Measurements from ENCODE around the gene KCNK3.

The KCNK3 gene

DNA sequence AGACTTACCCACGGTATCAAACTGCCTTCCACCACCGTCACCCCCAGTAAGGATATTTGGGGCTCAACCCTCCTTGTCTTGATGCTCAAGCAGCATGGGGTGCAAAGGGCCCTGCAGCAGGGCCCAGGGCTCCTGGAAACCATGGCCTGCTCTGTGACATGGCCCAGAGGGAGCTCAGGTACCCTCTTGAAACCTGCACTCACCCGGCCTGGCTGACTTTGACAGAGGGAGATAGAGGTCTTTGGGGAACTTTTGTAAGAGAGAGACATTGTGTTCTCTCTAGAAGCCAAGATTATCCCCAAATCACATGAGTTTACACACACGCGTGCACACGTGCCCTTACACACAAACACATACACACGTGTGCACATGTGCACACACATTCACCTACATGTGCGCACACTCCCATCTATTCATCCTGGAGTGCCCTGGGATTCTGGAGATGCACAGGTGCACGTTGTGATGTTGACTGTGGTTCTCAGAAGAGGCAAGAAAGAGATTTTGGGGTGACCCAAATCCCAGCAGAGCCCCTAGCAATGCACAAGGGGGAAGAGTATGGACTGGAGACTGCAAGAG lies 19.6 kb upstream of the KCNK3 start:
- Mint-ChIP-seq H3K9me3 (no peaks in the 10 kb centered on the region), H3K36me3 (ENCODE audit: low read depth) (no peaks in the 10 kb centered on the region), H3K4me1 (ENCODE audit: low read depth) (no peaks in the 10 kb centered on the region), H3K27me3 (ENCODE audit: low read depth) (no peaks in the 10 kb centered on the region), H3K27ac (no peak overlapping the region), H3K4me3 (no peak overlapping the region)

GRCh38 chr2:26674002-26674751 lies 18.3 kb upstream of the KCNK3 start:
- peaks cover 12% of the 10 kb centered on the region for H3K27me3 Mint-ChIP-seq (ENCODE audit: low read depth)
- H3K36me3 Mint-ChIP-seq (ENCODE audit: low read depth), result no peaks in the 10 kb centered on the region
- no peak overlapping the region for H3K27ac Mint-ChIP-seq
- H3K4me1 Mint-ChIP-seq (ENCODE audit: low read depth), result no peaks in the 10 kb centered on the region
- no peak overlapping the region for H3K4me3 Mint-ChIP-seq
- no peaks in the 10 kb centered on the region for H3K9me3 Mint-ChIP-seq

DNA sequence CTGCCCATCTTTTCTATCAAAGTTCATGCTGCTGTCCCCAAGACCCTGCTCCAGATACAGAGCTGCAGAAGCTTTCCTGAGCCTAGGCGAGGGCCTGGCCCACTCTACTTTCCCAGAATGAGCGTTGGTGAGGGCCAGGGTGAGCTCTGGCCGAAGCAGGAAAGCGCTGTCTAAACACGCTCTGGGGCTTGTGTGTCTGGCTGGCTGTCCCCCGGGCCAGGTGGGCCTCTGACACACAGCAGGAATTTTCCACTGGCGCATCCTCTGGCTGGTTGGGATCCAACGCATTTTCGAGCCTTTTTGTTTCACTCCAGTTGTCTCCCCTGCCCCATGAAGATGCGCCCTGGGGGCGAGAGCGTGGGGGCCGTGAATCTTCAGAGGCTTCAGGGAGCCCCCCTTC lies 17.8 kb upstream of the KCNK3 start:
- no peaks in the 10 kb centered on the region for H3K9me3 Mint-ChIP-seq

GRCh38 chr2:26675651-26676255 lies 16.8 kb upstream of the KCNK3 start:
- Mint-ChIP-seq H3K27ac (no peak overlapping the region), H3K9me3 (no peaks in the 10 kb centered on the region), H3K4me1 (ENCODE audit: low read depth) (no peaks in the 10 kb centered on the region), H3K36me3 (ENCODE audit: low read depth) (no peaks in the 10 kb centered on the region), H3K27me3 (ENCODE audit: low read depth) (peaks cover 14% of the 10 kb centered on the region), H3K4me3 (no peak overlapping the region)

More for the DNA sequence above, 17.8 kb upstream of the KCNK3 start:
- Mint-ChIP-seq H3K4me3 (no peak overlapping the region), H3K27ac (no peak overlapping the region), H3K36me3 (ENCODE audit: low read depth) (no peaks in the 10 kb centered on the region), H3K27me3 (ENCODE audit: low read depth) (peaks cover 14% of the 10 kb centered on the region), H3K4me1 (ENCODE audit: low read depth) (no peaks in the 10 kb centered on the region)

- Mint-ChIP-seq H3K4me3 (no peak overlapping the region), H3K27ac (no peak overlapping the region), H3K4me1 (ENCODE audit: low read depth) (no peaks in the 10 kb centered on the region), H3K27me3 (ENCODE audit: low read depth) (peaks cover 20% of the 10 kb centered on the region), H3K9me3 (no peaks in the 10 kb centered on the region), H3K36me3 (ENCODE audit: low read depth) (no peaks in the 10 kb centered on the region)
Observed at GRCh38 chr2:26678035-26678434, 14.5 kb upstream of the KCNK3 start.

GRCh38 chr2:26679867-26680266 lies 12.7 kb upstream of the KCNK3 start:
- no peaks in the 10 kb centered on the region for H3K36me3 Mint-ChIP-seq (ENCODE audit: low read depth)
- no peak overlapping the region for H3K27ac Mint-ChIP-seq
- H3K9me3 Mint-ChIP-seq, result no peaks in the 10 kb centered on the region
- peaks cover 20% of the 10 kb centered on the region for H3K27me3 Mint-ChIP-seq (ENCODE audit: low read depth)
- H3K4me1 Mint-ChIP-seq (ENCODE audit: low read depth), result no peaks in the 10 kb centered on the region
- H3K4me3 Mint-ChIP-seq, result no peak overlapping the region

DNA sequence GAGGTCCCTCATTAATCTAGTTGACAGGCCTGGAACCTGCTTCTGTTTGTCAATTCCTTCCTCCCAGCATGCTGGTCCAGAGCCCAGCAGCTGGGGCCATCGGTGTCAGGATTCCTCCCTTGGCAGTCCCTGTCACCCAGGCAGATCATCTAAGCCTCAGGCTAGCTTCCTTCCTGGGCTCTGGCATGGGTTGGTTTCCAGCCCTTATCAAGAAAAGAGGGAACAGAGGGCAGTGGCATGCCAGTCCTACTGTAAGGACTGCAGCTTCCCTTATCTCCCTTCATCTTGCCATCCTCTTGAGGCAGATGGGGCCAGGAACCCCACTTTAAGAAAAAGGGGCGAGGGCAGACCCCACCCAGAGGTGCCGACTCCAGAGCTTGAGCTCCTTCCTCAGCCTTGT lies 10.9 kb upstream of the KCNK3 start:
- Mint-ChIP-seq H3K27ac (no peak overlapping the region), H3K36me3 (ENCODE audit: low read depth) (no peaks in the 10 kb centered on the region)

GRCh38 chr2:26682155-26682554 lies 10.4 kb upstream of the KCNK3 start:
- Mint-ChIP-seq H3K27me3 (ENCODE audit: low read depth) (peaks cover 37% of the 10 kb centered on the region), H3K9me3 (no peaks in the 10 kb centered on the region), H3K36me3 (ENCODE audit: low read depth) (no peaks in the 10 kb centered on the region), H3K4me1 (ENCODE audit: low read depth) (no peaks in the 10 kb centered on the region), H3K4me3 (no peak overlapping the region), H3K27ac (no peak overlapping the region)

More for the DNA sequence above, 10.9 kb upstream of the KCNK3 start:
- Mint-ChIP-seq H3K9me3 (no peaks in the 10 kb centered on the region), H3K4me1 (ENCODE audit: low read depth) (no peaks in the 10 kb centered on the region), H3K27me3 (ENCODE audit: low read depth) (peaks cover 32% of the 10 kb centered on the region), H3K4me3 (no peak overlapping the region)

DNA sequence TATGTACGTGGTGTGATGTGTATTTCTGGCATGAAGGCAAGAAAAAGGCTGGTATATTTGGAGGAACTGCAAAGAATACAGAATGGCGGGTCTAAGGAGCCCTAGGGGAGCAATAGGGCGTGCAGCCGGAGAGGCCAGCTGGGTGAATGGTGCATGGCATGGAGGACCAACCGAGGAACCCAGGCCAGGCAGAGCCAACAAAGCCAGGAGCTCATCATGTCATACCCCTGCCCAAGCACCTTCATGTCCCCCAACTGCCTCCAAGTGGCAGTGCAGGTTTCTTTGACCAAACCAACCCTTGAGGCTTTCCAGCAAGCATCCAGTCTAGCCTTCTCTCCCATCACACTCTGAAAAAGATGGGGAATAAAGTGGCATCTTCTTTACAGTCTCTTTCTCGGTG lies 8.9 kb upstream of the KCNK3 start:
- H3K4me1 Mint-ChIP-seq (ENCODE audit: low read depth), result no peaks in the 10 kb centered on the region
- H3K27me3 Mint-ChIP-seq (ENCODE audit: low read depth), result peaks cover 37% of the 10 kb centered on the region
- no peaks in the 10 kb centered on the region for H3K36me3 Mint-ChIP-seq (ENCODE audit: low read depth)
- H3K27ac Mint-ChIP-seq, result no peak overlapping the region
- no peaks in the 10 kb centered on the region for H3K9me3 Mint-ChIP-seq
- H3K4me3 Mint-ChIP-seq, result no peak overlapping the region

GRCh38 chr2:26685341-26685740 lies 7.2 kb upstream of the KCNK3 start:
- Mint-ChIP-seq H3K9me3 (no peaks in the 10 kb centered on the region), H3K27ac (no peak overlapping the region), H3K4me1 (ENCODE audit: low read depth) (no peaks in the 10 kb centered on the region), H3K27me3 (ENCODE audit: low read depth) (peaks cover 42% of the 10 kb centered on the region), H3K36me3 (ENCODE audit: low read depth) (no peaks in the 10 kb centered on the region), H3K4me3 (no peak overlapping the region)

GRCh38 chr2:26685989-26686839 lies 6.3 kb upstream of the KCNK3 start:
- Mint-ChIP-seq H3K4me3 (no peak overlapping the region), H3K36me3 (ENCODE audit: low read depth) (no peaks in the 10 kb centered on the region), H3K27me3 (ENCODE audit: low read depth) (peaks cover 48% of the 10 kb centered on the region), H3K27ac (no peak overlapping the region), H3K4me1 (ENCODE audit: low read depth) (no peaks in the 10 kb centered on the region), H3K9me3 (no peaks in the 10 kb centered on the region)

GRCh38 chr2:26687328-26687727 lies 5.2 kb upstream of the KCNK3 start:
- Mint-ChIP-seq H3K36me3 (ENCODE audit: low read depth) (no peaks in the 10 kb centered on the region), H3K9me3 (no peaks in the 10 kb centered on the region), H3K27me3 (ENCODE audit: low read depth) (peaks cover 50% of the 10 kb centered on the region), H3K27ac (no peak overlapping the region), H3K4me1 (ENCODE audit: low read depth) (no peaks in the 10 kb centered on the region), H3K4me3 (no peak overlapping the region)

DNA sequence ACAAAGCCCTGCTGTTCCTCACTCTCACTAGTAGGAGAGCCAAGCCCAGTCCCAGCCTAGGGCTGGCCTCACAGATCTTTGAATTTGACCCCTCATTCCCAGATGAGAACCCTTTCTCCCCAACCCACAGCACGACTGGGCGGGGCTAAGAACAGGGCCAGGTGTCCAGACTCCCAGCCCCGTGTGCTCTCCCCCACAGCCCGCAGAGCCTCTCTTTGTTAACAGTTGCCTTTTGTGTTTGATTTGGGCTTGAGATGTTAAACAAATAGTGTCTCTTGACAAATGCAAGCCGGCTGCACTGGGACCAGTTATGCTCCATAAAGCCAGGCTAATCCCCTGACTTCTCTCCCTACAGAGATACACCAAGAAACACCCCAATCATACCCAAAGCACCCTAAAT lies 4.7 kb upstream of the KCNK3 start:
- no peaks in the 10 kb centered on the region for H3K36me3 Mint-ChIP-seq (ENCODE audit: low read depth)
- no peak overlapping the region for H3K4me3 Mint-ChIP-seq
- no peak overlapping the region for H3K27ac Mint-ChIP-seq
- H3K27me3 Mint-ChIP-seq (ENCODE audit: low read depth), result peaks cover 47% of the 10 kb centered on the region
- no peaks in the 10 kb centered on the region for H3K9me3 Mint-ChIP-seq
- H3K4me1 Mint-ChIP-seq (ENCODE audit: low read depth), result no peaks in the 10 kb centered on the region

DNA sequence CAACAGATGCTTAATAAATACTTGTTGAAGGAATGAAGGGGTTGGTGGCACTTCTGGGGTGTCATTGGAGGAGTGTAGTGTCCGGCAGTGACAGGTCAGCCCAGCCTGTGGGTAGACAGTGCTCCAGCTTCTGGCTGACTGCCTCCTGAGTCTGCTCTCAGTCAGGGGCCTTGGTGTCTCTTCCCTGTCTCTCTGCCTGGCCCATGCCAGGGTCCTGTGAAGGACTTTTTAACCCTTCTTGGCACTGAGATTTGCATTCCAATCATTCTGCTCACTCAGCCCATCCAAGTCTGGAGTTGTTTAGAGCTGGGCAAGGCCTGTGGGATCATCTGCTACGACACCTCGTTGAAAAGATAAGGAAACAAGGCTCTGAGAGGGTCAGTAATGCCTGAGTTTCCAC lies 1.4 kb upstream of the KCNK3 start:
- Mint-ChIP-seq H3K27ac (no peak overlapping the region), H3K27me3 (ENCODE audit: low read depth) (peaks cover 64% of the 10 kb centered on the region)

More for the DNA sequence above, 1.4 kb upstream of the KCNK3 start:
- Mint-ChIP-seq H3K4me1 (ENCODE audit: low read depth) (no peaks in the 10 kb centered on the region), H3K4me3 (no peak overlapping the region), H3K9me3 (no peaks in the 10 kb centered on the region), H3K36me3 (ENCODE audit: low read depth) (no peaks in the 10 kb centered on the region)
